NCI-H2196 (cell line): ENCODE results near the gene U2AF1L4.
"Not testable (repeated sequence)": the region's sequence is repeated elsewhere in the genome, so short reads cannot be mapped to it uniquely, and the experiment has no call there.

Source experiments
- DNase-seq: peaks from one replicate; lab custom pipeline; 2025; ENCODE audit not compliant: unreplicated experiment; lab: John Stamatoyannopoulos, UW

Gene U2AF1L4

DNA sequence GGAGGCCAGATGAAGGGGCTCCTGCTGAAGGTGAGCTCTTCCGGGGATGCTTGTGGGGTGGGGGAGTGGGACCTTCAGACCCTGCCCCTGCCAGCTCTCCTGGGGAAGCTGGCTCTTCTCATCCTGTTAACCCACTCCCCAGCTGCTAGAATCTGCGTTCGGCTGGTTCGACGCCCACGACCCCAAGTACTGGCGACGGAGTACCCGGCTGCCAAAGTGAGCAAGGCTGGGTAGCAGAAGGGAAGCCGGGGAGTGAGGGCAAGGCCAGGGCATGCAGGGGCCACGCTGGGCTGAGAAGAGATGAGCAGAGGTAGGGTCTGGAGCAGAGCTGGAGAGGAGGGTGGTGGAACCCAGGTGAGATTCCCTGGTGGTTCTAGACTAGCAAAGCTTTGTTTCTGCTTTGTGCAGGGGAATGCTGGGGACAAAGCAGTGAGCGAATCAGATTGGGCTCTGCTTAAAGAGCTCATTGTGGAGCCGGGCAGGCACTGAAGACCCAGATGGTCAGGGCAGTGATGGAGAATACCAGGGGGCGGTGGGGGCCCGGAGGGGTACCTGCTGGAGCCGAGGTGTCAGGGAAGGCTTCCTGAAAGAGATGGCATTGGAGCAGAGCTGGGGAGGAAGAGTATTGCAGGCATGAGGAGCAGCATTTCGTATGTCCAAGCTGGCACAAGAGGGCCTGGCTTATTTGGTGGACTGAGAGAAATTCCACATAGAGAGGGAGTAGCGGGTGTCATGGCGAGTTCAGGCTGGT lies 17.1 kb downstream of the U2AF1L4 start:
- no peak for DNase-seq

DNA sequence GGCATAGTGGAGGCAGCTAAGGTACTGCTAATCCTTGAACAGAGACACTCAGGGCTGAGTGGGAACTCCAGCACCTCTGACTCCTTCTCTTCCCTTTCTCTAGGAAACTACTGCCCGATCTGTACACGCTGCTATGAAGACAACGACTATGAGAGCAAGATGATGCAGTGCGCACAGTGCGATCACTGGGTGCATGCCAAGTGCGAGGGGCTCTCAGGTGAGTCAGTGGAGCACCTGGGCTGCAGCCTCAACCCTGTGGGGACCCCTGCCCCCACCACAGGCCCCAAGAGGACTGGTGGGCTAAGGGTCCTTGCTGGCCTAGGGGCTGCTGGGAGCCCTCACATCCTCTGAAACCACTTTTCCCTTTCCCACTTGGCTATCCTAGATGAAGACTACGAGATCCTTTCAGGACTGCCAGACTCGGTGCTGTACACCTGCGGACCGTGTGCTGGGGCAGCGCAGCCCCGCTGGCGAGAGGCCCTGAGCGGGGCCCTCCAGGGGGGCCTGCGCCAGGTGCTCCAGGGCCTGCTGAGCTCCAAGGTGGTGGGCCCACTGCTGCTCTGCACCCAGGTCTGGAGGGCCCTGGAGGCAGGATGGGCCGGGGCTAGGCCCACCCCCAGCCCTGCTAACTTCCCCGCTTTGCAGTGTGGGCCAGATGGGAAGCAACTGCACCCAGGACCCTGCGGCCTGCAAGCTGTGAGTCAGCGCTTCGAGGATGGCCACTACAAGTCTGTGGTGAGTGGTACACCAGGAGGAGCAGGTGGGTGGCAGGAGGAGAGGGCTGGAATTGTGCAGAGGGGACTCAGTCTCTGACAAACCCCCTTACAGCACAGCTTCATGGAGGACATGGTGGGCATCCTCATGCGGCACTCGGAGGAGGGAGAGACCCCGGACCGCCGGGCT lies 17.9 kb downstream of the U2AF1L4 start:
- no peak for DNase-seq

GRCh38 chr19:35725216-35725861 lies 19.9 kb downstream of the U2AF1L4 start:
- no peak for DNase-seq

DNA sequence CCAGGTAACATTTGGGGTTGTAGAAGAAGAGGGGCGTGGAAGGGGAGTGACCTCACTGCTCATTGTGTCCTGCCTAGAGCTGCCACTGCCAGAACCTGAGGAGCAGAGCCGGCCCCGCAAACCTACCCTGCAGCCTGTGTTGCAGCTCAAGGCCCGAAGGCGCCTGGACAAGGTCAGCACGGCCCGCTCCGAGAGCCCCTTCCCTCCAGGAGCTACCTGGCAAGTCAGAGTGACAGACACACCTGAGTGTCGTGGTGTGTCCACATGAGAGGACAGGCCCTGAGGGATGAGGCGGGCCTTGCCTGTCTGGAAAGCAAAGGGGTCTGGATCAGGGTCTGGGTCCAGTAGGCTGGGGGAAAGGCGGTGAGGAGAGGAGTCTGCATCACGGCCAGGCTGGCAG lies 20.7 kb downstream of the U2AF1L4 start:
- no peak for DNase-seq

GRCh38 chr19:35724132-35724531 lies 21.1 kb downstream of the U2AF1L4 start:
- DNase-seq = not testable (repeated sequence)

GRCh38 chr19:35723671-35724070 lies 21.5 kb downstream of the U2AF1L4 start:
- no peak for DNase-seq

DNA sequence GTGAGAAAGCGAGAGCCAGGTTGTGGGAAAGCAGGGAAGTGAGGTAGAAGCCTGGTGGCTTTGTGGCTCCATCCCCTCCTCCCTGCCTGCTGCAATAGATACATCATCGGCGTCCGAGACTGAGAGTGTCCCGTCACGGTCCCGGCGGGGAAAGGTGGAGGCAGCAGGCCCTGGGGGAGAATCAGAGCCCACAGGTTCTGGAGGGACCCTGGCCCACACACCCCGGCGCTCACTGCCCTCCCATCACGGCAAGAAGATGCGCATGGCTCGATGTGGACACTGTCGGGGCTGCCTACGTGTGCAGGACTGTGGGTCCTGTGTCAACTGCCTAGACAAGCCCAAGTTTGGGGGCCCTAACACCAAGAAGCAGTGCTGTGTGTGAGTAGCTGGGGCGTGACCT lies 22.3 kb downstream of the U2AF1L4 start:
- no peak for DNase-seq

- no peak for DNase-seq
Observed at GRCh38 chr19:35722461-35722860, 22.8 kb downstream of the U2AF1L4 start.

DNA sequence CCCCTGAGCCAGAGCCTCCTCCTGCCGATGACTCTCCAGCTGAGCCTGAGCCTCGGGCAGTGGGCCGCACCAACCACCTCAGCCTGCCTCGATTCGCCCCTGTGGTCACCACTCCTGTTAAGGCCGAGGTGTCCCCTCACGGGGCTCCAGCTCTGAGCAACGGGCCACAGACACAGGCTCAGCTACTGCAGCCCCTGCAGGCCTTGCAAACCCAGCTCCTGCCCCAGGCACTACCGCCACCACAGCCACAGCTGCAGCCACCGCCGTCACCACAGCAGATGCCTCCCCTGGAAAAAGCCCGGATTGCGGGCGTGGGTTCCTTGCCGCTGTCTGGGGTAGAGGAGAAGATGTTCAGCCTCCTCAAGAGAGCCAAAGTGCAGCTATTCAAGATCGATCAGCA lies 23.8 kb downstream of the U2AF1L4 start:
- DNase-seq = no peak

DNA sequence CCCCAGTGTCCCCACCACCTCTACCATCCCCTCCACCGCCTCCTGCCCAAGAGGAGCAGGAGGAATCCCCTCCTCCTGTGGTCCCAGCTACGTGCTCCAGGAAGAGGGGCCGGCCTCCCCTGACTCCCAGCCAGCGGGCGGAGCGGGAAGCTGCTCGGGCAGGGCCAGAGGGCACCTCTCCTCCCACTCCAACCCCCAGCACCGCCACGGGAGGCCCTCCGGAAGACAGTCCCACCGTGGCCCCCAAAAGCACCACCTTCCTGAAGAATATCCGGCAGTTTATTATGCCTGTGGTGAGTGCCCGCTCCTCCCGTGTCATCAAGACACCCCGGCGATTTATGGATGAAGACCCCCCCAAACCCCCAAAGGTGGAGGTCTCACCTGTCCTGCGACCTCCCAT lies 24.6 kb downstream of the U2AF1L4 start:
- no peak for DNase-seq

DNA sequence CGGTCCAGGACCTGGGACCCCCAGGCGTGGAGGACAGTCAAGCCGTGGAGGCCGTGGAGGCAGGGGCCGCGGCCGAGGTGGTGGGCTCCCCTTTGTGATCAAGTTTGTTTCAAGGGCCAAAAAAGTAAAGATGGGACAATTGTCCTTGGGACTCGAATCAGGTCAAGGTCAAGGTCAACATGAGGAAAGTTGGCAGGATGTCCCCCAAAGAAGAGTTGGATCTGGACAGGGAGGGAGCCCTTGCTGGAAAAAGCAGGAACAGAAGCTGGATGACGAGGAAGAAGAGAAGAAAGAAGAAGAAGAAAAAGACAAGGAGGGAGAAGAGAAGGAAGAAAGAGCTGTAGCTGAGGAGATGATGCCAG lies 25.1 kb downstream of the U2AF1L4 start:
- DNase-seq = no peak

DNA sequence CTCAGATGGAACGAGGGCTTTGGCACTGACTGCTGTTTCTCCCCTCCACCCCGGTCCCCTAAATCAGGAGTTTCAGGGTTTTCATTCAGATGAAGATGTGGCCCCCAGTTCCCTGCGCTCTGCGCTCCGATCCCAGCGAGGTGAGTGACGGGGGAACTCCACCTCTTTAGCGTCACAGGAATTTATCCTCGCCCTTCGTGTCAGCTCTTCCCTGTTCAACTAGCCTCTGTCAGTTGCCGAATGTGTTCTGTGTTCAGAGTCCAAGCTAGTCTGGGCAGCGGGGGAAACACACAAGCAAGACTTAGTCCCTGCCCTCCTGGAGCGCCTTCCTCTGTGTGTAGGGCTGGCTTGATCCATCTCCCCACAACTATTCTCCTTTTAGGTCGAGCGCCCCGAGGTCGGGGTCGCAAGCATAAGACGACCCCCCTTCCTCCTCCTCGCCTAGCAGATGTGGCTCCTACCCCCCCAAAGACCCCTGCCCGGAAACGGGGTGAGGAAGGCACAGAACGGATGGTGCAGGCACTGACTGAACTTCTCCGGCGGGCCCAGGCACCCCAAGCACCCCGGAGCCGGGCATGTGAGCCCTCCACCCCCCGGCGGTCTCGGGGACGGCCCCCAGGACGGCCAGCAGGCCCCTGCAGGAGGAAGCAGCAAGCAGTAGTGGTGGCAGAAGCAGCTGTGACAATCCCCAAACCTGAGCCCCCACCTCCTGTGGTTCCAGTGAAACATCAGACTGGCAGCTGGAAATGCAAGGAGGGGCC lies 25.6 kb downstream of the U2AF1L4 start:
- DNase-seq = no peak

DNA sequence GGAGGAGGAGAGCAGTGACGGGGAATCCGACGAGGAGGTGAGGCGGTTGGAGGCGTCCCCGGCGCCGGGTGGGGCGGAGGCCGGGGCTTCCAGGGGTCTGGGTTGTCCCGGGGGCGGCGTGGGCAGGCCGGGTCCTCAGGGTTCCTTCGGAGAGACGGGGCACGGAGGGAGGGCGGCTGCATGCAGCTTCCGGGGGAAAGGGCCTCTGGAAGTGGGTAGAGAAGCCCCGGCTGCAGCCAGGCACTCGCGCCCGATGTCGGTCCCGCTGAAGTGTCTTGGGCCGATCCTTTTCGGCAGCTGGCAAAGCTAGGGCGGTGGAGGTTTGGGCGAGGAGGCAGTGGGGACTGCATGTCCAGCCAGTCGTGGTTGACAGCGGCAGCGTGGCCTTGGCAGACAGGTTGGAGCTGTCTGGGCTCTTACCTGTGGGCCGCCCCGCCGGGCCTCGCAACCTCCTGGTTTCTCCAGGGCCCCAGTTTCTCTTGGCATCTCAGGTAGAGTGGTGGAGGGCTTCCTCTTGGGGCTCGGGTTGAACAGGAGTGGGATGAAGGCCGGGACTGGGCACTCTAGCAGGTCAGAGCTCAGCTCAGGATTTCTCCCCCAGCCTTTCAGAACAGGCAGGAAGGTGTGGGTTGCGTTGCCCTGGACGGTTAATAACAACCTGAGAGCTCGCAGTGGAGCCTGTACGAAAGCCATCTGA lies 26.7 kb downstream of the U2AF1L4 start:
- no peak for DNase-seq

DNA sequence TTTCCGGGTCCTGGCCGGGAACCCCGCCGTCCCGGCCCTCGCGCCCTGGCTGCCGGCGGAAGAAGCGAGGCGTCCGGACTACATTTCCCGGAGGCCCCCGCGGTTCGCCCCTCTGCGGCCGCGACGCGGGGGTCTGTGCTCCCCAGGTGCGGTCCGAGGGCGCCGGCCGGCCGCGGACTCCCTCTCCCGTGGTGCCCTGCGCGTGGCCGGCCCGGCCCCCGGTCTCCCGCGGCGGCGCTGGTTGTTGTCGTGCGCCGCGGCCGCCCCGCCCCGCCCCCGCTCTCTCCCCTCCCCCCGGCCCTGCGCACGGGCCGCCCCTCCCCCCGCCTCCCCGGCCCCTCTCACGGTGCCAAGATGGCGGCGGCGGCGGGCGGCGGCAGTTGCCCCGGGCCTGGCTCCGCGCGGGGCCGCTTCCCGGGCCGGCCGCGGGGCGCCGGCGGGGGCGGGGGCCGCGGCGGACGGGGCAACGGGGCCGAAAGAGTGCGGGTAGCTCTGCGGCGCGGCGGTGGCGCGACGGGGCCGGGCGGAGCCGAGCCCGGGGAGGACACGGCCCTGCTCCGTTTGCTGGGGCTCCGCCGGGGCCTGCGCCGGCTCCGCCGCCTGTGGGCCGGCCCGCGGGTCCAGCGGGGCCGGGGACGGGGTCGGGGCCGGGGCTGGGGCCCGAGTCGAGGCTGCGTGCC lies 27.4 kb downstream of the U2AF1L4 start, which contains the start of gene KMT2B:
Gene KMT2B (plus strand): TSS at position 339 of the 680 bp plus-strand sequence. CDS start 16 bp downstream, at position 355.
- DNase-seq = peak; percentile 93

DNA sequence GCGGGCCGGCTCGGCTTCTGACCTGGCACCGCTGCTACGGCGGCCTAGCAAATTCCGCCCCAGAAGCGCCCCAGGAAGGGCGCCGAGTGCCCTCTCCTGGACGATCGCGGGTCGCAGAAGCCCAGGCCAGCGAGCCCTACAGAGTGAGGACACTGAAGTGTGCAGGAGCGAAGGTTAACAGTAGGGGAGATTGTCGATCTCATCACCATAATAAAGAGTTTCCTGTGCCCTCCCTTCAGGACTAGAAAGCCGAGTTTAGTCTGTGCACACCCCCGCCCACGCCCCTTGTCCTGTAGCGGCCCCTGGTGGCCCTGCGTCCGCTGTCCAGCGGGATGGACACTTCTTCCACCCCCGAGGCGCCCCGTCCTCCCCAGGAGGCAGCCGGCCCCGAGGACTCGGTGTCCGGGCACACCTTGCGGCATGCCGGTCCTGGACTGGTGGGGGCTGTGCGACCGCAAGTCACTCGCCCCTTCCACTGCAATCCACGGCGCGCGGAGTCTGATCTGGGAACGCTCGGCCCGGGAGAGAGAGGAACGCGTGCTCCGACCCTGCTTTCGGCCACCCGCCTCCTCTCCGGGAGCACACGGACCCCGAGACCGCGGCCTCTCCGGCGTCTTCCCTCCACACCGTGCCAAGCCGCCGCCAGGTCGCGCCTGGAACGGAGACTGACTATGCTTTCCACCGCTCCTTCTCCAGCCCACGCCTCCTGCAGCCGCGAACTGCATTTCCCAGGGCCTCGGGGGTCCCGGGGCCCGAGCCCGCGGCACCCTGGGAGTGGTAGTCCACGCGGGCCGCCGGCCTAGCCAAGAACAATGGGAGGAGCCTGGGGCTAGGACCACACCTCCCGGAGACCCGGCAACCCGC lies 28.2 kb downstream of the U2AF1L4 start:
- DNase-seq = peak; percentile 87

- no peak for DNase-seq
Observed at GRCh38 chr19:35715981-35716800, 29.0 kb downstream of the U2AF1L4 start.

GRCh38 chr19:35715355-35715809 lies 29.8 kb downstream of the U2AF1L4 start:
- no peak for DNase-seq
